Type B pancreatic cell (in vitro differentiated cells): Measurements from ENCODE around the gene CHMP4A. TPM values are rescaled to one million over a fixed set of nuclear protein-coding genes. Genes with fewer than 3 reads are reported as not detected.

Source experiments
- DNase-seq: peaks from one replicate; pipeline ENCODE4 v3.0.0; 2021; ENCODE audit warnings: mixed read lengths; ENCODE audit not compliant: unreplicated experiment; ENCODE audit errors: extremely low spot score
- H3K27ac Mint-ChIP-seq: 2 replicates; pipeline ENCODE4 v1.8.0; 2021; ENCODE audit warnings: mild to moderate bottlenecking, mixed read lengths
- H3K27me3 Mint-ChIP-seq: 2 replicates; pipeline ENCODE4 v1.8.0; 2021; ENCODE audit warnings: mixed read lengths
- H3K36me3 Mint-ChIP-seq: 2 replicates; pipeline ENCODE4 v1.8.0; 2021; ENCODE audit warnings: mixed read lengths
- H3K4me1 Mint-ChIP-seq: one replicate; pipeline ENCODE4 v1.8.0; 2021; ENCODE audit warnings: mixed read lengths; ENCODE audit not compliant: unreplicated experiment
- H3K4me3 Mint-ChIP-seq: 2 replicates; pipeline ENCODE4 v1.8.0; 2021; ENCODE audit warnings: mild to moderate bottlenecking, mixed read lengths
- H3K9me3 Mint-ChIP-seq: 2 replicates; pipeline ENCODE4 v1.8.0; 2021; ENCODE audit warnings: mixed read lengths
- total RNA-seq: library from RNA; stranded (reverse); gene quantifications from 2 replicates; pipeline ENCODE4 v1.2.1, GENCODE V29; 2021; ENCODE audit warnings: low replicate concordance
- TF ChIP-seq, protein P1 (sequence below): fragments of 200-600 bp; sonication (generic); conservative IDR thresholded peaks from 2 replicates; pipeline ENCODE4 v1.5.0; 2021; ENCODE audit warnings: antibody characterized with exemption, mild to moderate bottlenecking

CHMP4A gene
- total RNA-seq, 1 donor from 2014 or later, result 44.3 TPM

DNA sequence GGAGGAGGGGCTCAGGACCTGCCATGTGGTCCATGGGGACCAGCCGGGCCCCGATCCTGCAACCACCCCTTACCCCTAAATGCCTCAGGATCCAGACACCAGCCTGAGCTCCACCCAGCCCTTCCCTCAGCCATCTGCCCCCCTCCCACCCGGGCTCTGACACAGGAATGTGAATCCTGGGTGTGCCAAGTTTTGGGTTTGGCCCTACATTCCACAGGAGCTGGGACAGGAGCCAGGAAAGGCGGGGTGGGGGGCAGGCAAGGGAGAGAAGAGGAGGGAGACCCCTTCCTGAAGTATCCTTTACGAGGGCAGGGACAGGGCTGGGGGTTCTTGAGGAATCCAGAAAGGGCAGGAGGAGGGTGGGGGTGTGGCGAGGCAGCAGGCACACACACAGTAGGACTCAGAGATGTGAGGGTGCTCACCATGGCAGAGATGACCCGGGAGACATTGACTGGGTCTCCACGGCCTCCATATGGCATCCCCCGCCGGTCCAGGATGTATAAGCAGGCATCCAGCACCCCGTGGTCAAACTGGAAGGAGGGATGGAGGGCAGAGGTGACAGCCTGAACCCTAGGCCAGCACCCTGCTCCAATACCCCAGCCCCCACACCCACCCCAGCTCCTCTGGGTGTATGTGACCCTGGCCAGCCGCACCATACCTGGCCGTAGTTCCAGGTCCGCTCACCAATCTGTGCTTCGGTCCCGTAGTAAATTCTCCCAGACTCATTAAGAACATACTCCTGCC lies 46.2 kb upstream of the CHMP4A start:
- peaks cover under 1% of the 10 kb centered on the region for H3K4me1 Mint-ChIP-seq
- H3K27ac Mint-ChIP-seq, result peak overlapping the region; percentile 84

GRCh38 chr14:24258548-24259265 lies 45.4 kb upstream of the CHMP4A start:
- Mint-ChIP-seq H3K9me3 (no peaks in the 10 kb centered on the region), H3K27ac (peak overlapping the region; percentile 84), H3K4me1 (no peaks in the 10 kb centered on the region), H3K4me3 (no peak overlapping the region), H3K36me3 (no peaks in the 10 kb centered on the region), H3K27me3 (no peaks in the 10 kb centered on the region)
- TF ChIP-seq, protein P1, sequence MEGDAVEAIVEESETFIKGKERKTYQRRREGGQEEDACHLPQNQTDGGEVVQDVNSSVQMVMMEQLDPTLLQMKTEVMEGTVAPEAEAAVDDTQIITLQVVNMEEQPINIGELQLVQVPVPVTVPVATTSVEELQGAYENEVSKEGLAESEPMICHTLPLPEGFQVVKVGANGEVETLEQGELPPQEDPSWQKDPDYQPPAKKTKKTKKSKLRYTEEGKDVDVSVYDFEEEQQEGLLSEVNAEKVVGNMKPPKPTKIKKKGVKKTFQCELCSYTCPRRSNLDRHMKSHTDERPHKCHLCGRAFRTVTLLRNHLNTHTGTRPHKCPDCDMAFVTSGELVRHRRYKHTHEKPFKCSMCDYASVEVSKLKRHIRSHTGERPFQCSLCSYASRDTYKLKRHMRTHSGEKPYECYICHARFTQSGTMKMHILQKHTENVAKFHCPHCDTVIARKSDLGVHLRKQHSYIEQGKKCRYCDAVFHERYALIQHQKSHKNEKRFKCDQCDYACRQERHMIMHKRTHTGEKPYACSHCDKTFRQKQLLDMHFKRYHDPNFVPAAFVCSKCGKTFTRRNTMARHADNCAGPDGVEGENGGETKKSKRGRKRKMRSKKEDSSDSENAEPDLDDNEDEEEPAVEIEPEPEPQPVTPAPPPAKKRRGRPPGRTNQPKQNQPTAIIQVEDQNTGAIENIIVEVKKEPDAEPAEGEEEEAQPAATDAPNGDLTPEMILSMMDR, result no peak
- DNase-seq, result no peak

More for the DNA sequence above, 46.2 kb upstream of the CHMP4A start:
- DNase-seq, result no peak
- H3K9me3 Mint-ChIP-seq, result no peaks in the 10 kb centered on the region
- H3K36me3 Mint-ChIP-seq, result no peaks in the 10 kb centered on the region
- no peaks in the 10 kb centered on the region for H3K27me3 Mint-ChIP-seq
- no peak overlapping the region for H3K4me3 Mint-ChIP-seq
- TF ChIP-seq, protein P1, result no peak

- Mint-ChIP-seq H3K36me3 (no peaks in the 10 kb centered on the region), H3K4me3 (no peak overlapping the region), H3K27me3 (no peaks in the 10 kb centered on the region), H3K9me3 (no peaks in the 10 kb centered on the region), H3K27ac (peak overlapping the region; percentile 84), H3K4me1 (no peaks in the 10 kb centered on the region)
- TF ChIP-seq, protein P1, result no peak
- DNase-seq, result no peak
Observed at GRCh38 chr14:24258119-24258518, 44.8 kb upstream of the CHMP4A start.

GRCh38 chr14:24256960-24257359 lies 43.7 kb upstream of the CHMP4A start:
- TF ChIP-seq, protein P1, result no peak
- H3K27me3 Mint-ChIP-seq, result no peaks in the 10 kb centered on the region
- no peaks in the 10 kb centered on the region for H3K4me1 Mint-ChIP-seq
- DNase-seq, result no peak
- no peak overlapping the region for H3K4me3 Mint-ChIP-seq
- H3K9me3 Mint-ChIP-seq, result no peaks in the 10 kb centered on the region
- H3K36me3 Mint-ChIP-seq, result no peaks in the 10 kb centered on the region
- H3K27ac Mint-ChIP-seq, result peak overlapping the region; percentile 59

DNA sequence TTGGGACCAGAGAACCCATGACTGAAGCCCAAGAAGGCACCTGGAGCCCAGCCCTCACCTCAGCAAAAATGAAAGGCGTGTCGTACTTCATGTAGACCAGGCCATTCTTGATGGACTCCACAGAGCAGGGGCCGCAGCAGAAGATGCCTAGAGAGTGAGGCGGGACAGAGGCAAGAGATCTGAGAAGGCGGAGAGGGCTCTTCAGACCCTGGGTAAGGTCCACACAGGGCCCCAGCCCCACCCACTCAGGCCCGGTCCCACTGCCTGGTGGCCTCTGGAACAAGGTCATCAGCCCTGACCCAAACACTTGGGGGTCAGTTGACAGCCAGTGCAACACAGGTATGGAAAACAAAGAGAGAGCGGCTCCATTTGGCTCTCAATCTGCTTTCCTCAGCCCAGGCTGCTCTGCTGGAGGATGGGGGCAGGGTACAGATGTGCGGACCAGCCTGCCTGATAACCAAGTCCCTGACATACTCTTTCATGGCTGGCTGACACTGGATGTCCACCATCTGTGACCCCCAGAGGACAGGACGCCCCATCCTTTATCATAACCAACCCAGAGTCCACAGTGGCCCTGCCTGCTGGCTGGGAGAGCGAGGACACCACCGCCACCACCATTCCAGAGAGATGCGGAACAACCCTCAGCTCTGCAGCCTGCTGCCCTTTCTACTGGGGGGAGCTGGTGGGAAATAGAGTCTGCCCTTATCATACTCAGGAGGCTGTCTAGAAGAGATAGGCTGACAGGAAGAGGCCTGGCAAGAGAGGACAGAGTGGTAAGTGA lies 42.8 kb upstream of the CHMP4A start:
- peak overlapping the region; percentile 59 for H3K27ac Mint-ChIP-seq
- no peaks in the 10 kb centered on the region for H3K4me1 Mint-ChIP-seq
- TF ChIP-seq, protein P1, result no peak
- H3K27me3 Mint-ChIP-seq, result no peaks in the 10 kb centered on the region
- no peaks in the 10 kb centered on the region for H3K9me3 Mint-ChIP-seq
- no peak overlapping the region for H3K4me3 Mint-ChIP-seq
- no peak for DNase-seq
- no peaks in the 10 kb centered on the region for H3K36me3 Mint-ChIP-seq
